Stimulated activated CD4-positive, alpha-beta T cell treated with anti-CD3 and anti-CD28 coated beads, Interleukin-4, amount 100 ng/mL, for 1 hour (primary cell): ENCODE results near the gene FOSL2.

ENCODE experiments used
- DNase-seq: peaks from one replicate; pipeline ENCODE4 v3.0.0-alpha.2; 2020

FOSL2 gene

DNA sequence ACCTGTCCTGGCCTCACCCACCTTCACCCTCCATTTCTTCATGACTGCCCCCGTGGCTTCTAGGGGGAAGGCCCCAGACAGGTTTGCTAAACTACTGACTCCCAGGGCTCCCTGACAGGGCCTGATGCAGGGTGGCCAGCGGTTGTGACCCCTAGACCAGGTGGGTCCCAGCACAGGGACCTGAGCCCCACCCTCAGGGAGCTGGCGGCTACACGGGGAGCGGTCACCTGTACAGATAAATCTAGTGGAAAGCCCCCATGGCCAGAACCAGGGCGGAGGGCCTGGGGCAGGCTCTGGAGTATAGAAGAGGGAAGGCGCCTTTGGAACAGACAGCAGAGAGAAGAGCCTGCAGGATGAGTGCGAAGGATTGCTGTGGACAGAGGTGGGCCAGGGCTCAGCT, 60.7 kb downstream of the FOSL2 start:
- no peak for DNase-seq

DNA sequence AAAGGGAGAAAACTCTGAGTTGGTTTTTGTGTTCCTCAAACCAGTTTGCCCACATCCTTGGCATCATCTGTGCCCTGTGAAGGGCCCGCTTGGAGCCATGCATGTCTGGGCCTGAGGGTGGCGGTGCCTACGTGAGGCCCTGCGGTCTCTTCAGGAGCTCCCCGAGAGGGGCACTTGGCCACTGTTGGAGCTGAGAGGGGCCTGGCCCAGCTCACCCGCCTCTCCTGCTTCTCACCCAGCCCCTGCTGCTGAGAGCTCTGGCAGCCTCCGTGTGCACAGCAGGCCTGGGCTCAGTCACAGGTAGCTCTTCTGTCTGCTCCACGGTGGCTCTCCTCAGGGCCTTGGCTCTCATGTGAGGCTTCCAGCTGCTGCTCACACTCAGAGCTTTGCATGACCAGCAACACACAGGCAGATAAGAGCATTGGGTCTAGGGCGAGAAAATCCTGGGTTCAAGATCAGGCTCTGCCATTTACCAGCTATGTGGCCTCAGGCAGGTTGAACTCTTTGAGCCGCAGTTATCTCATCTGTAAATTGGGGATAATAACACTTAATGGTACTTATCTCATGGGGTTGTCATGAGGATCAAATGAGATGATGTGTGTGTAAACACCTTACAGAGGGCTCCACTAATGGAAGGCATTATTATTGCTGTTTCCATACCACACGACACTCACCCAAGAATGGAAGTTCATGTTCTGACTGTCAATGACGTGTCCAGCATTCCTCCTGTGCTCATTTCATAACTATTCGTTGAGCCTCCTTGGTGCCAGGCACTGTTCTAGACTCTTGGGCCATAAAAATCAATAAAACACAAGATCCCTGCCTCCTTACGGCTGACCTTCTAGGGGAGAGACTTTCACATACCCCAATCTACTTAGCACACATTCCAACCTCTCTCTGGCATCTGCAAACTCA, 61.6 kb downstream of the FOSL2 start:
- no peak for DNase-seq

DNA sequence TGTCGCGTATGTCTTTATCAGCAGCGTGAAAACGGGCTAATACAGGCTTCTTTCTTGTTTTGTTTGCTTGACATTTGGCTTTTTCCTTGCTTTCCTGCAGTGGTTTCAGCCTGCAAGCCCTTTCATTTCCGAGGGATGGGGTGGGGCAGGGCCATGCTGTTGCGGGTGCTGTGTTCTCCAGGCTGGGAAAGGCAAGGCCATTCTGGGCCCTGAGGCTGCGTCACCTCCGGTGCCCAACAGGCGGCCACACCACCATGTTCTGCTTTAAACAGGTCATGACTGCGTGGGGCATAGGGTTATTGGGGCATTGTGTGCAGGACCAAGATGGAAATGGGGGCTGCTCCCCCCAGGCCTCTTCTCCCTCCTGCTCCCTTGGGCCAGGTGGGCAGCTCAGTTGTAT, 64.6 kb downstream of the FOSL2 start:
- no peak for DNase-seq

DNA sequence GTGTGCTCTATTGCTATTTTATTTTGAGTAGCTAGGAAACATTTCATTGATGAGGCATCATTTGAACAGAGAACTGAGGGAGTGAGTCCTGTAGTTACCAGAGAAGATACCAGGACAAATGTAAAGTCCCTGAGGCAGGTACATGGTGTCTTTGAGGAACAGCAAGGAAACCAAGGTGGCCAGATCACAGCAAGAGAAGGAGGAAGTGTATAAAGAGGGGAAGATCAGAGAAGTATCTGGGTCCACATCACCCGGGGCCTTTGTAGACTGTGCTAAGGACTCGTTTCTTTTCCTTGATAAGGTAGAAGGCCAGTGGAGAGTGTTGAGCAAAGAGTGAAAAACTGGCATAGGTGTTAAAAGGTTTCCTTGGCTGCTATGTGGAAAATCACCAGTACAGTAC, 68.4 kb downstream of the FOSL2 start:
- DNase-seq = no peak

DNA sequence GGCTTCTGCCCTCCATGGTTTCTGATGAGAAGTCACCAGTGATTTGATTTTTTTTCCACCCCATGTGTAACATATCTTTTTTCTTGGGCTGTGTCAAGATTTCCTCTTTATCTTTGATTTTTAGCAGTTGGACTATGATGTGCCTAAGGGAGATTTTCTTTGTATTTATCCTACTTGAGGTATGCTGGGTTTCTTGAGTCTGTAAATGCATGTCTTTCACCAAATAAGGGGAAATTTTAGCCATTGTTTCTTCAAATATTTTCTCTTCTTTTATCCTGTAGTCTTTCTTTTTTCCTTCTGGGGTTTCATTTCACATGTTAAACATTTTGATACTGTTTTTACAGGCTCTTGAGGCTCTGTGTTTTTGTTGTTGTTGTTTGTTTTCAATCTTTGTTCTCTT, 69.5 kb downstream of the FOSL2 start:
- DNase-seq = no peak

DNA sequence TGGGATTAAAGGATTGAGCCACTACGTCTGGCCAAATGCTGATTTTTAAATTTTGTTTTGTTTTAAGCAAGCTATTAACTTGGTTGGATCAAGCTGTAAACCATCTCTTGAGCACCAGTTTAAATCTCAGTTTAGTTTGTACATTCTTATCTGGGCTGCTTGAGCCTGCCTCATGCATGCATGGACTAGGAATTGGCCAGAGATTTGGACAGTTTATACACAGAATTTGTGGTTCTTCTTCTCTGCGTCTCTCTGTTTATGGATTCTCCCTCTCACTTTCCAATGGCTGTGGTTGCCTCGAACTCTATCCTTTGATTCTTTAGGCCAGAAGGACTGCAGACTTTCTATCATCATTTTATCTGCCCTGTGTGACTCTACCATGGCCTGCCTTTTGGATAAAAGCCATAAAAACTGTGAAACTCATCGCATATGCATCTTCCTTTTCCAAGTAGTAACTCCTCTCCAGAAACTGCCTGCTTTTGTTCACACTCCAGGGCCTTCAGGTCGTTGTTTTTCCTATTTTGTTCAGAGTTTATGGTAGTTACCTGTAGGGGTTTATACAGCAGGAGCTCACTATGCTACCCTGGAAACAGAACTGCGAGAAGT, 70.7 kb downstream of the FOSL2 start:
- DNase-seq = no peak

DNA sequence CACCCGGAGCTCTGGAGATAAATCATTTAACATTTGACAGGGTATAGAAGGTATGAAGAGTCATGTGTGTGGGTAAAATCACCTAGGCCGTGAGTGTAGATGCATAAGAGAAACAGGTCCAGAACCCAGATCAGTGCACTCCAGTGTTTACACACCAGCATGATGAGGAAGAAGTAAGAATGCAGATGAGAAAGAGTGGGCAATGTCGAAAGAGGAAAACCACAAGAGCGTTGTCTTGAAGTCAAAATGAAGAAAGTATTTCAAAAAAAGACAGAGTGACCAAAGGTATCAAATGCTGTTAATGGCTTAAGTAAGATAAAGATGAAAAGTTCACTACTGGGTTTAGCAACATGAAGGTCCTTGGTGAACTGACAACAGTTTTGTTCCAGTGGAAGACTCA, 71.2 kb downstream of the FOSL2 start:
- DNase-seq = no peak

DNA sequence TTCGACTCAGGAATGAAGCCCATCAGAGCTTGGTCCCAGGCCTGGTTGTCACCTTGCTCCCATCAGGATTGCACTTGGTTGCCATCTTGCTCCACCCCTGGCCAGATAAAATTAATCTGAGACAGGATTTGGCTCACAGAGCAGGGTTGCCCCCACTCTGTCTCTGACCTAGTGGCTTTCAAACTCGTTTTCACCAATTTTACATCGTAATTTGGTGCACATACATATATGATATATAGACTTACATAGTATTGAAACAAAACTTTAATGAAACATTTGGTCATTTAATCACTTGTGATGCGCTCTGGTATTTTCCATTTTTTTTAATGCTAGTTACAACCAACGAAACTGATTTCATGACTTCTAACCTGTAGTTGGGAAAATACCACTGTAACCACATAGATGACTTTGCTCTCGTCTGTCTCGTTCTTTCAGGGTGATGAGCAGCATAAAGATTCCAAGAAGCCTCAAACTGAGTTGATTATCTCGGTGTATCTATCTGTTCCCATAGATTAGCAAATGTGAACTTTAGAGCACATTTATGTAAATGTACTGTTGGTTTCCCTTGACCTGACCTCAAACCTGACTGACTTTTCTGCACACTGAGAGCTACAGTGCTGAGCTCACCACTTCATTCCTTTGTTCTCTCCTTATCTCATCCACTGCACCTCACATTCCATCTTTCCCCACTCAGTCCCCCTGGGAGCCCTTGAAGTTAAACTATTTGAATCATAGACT, 72.7 kb downstream of the FOSL2 start:
- DNase-seq = no peak
